WTC11 (cell line): ENCODE measurements around the gene CDKL5. TPM values are rescaled to one million over a fixed set of nuclear protein-coding genes. Genes with fewer than 3 reads are reported as not detected.

Source experiments
- ATAC-seq: fragments of 200-7000 bp; cut with Tn5 transposase; 2 replicates; pipeline ENCODE4 v1.10.0; 2021; ENCODE audit warnings: mild to moderate bottlenecking, moderate library complexity
- CTCF ChIA-PET: fragments of 300-600 bp; sonication (Branson Sonifier 250); formaldehyde crosslinking; loops from one replicate; lab custom pipeline; 2021; ENCODE audit warnings: antibody characterized with exemption; lab: Charles Lee
- POLR2A ChIA-PET: fragments of 350-600 bp; sonication (Branson Sonifier 250); formaldehyde crosslinking; loops from one replicate; lab custom pipeline; 2021; ENCODE audit warnings: antibody characterized with exemption; lab: Charles Lee
- DNase-seq: peaks from one replicate; pipeline ENCODE4 v3.0.0; 2021; ENCODE audit warnings: low spot score
- H3K27ac Mint-ChIP-seq: 2 replicates; pipeline ENCODE4 v1.8.0; 2021; ENCODE audit warnings: mixed read lengths
- H3K27me3 Mint-ChIP-seq: 2 replicates; pipeline ENCODE4 v1.8.0; 2021; ENCODE audit warnings: low read depth, mild to moderate bottlenecking, moderate library complexity, mixed read lengths
- H3K36me3 Mint-ChIP-seq: 2 replicates; pipeline ENCODE4 v1.8.0; 2021; ENCODE audit warnings: mixed read lengths
- H3K4me1 Mint-ChIP-seq: 2 replicates; pipeline ENCODE4 v1.8.0; 2022; ENCODE audit warnings: mixed read lengths
- H3K4me3 Mint-ChIP-seq: 2 replicates; pipeline ENCODE4 v1.8.0; 2021; ENCODE audit warnings: mild to moderate bottlenecking, moderate library complexity, mixed read lengths
- H3K9me3 Mint-ChIP-seq: 2 replicates; pipeline ENCODE4 v1.8.0; 2021; ENCODE audit warnings: mixed read lengths
- AFF4 ChIP-seq: sonication (generic); formaldehyde crosslinking; IDR thresholded peaks from 2 replicates; pipeline ENCODE4 v1.8.1; 2023; ENCODE audit warnings: mild to moderate bottlenecking, missing genetic modification reagents, borderline replicate concordance
- CDX4 ChIP-seq: fragments of 250-450 bp; sonication (Bioruptor Pico); IDR thresholded peaks from 2 replicates; pipeline ENCODE4 v1.9.0; 2021; ENCODE audit warnings: moderate library complexity, mild to moderate bottlenecking, inconsistent platforms, borderline replicate concordance
- CREM ChIP-seq: sonication (generic); formaldehyde crosslinking; IDR thresholded peaks from 2 replicates; pipeline ENCODE4 v1.8.1; 2022; ENCODE audit warnings: mild to moderate bottlenecking, missing genetic modification reagents, moderate library complexity
- ETV6 ChIP-seq: sonication (generic); formaldehyde crosslinking; IDR thresholded peaks from 2 replicates; pipeline ENCODE4 v1.8.1; 2022; ENCODE audit warnings: mild to moderate bottlenecking, missing genetic modification reagents
- FOXP1 ChIP-seq: sonication (generic); formaldehyde crosslinking; IDR thresholded peaks from 2 replicates; pipeline ENCODE4 v1.8.0; 2022; ENCODE audit warnings: missing genetic modification reagents, mild to moderate bottlenecking, moderate library complexity, borderline replicate concordance
- GTF2I ChIP-seq: fragments of 250-450 bp; sonication (Bioruptor Pico); conservative IDR thresholded peaks from 2 replicates; pipeline ENCODE4 v1.4.0; 2021; ENCODE audit warnings: mild to moderate bottlenecking
- HMGXB4 ChIP-seq: sonication (generic); formaldehyde crosslinking; IDR thresholded peaks from 2 replicates; pipeline ENCODE4 v1.8.1; 2023; ENCODE audit warnings: mild to moderate bottlenecking, moderate library complexity, missing genetic modification reagents
- JUN ChIP-seq: sonication (generic); formaldehyde crosslinking; IDR thresholded peaks from 2 replicates; pipeline ENCODE4 v1.8.0; 2023; ENCODE audit warnings: mild to moderate bottlenecking, missing genetic modification reagents
- MAX ChIP-seq: sonication (generic); formaldehyde crosslinking; IDR thresholded peaks from 2 replicates; pipeline ENCODE4 v1.8.0; 2022; ENCODE audit warnings: mild to moderate bottlenecking, missing genetic modification reagents
- NFATC4 ChIP-seq: fragments of 250-450 bp; sonication (Bioruptor Pico); IDR thresholded peaks from 2 replicates; pipeline ENCODE4 v1.9.0; 2021; ENCODE audit warnings: mild to moderate bottlenecking
- NFE2L1 ChIP-seq: sonication (generic); formaldehyde crosslinking; IDR thresholded peaks from 2 replicates; pipeline ENCODE4 v1.8.1; 2023; ENCODE audit warnings: missing genetic modification reagents
- NR1H2 ChIP-seq: sonication (generic); formaldehyde crosslinking; IDR thresholded peaks from 2 replicates; pipeline ENCODE4 v1.9.0; 2021; ENCODE audit warnings: mild to moderate bottlenecking, moderate library complexity, missing genetic modification reagents
- RELA ChIP-seq: sonication (generic); formaldehyde crosslinking; IDR thresholded peaks from 2 replicates; pipeline ENCODE4 v1.8.1; 2022; ENCODE audit warnings: missing genetic modification reagents, mild to moderate bottlenecking, borderline replicate concordance
- RORB ChIP-seq: fragments of 250-450 bp; sonication (Bioruptor Pico); IDR thresholded peaks from 2 replicates; pipeline ENCODE4 v1.9.0; 2021; ENCODE audit warnings: mild to moderate bottlenecking
- SP1 ChIP-seq: sonication (generic); formaldehyde crosslinking; conservative IDR thresholded peaks from 2 replicates; pipeline ENCODE4 v1.8.1; 2022; ENCODE audit warnings: missing genetic modification reagents
- TEAD1 ChIP-seq: sonication (generic); formaldehyde crosslinking; IDR thresholded peaks from 2 replicates; pipeline ENCODE4 v1.8.0; 2022; ENCODE audit warnings: mild to moderate bottlenecking, missing genetic modification reagents
- TEAD4 ChIP-seq: sonication (generic); formaldehyde crosslinking; IDR thresholded peaks from 2 replicates; pipeline ENCODE4 v1.8.0; 2022; ENCODE audit warnings: mild to moderate bottlenecking, missing genetic modification reagents
- USF1 ChIP-seq: sonication (generic); formaldehyde crosslinking; IDR thresholded peaks from 2 replicates; pipeline ENCODE4 v1.8.0; 2022; ENCODE audit warnings: mild to moderate bottlenecking, missing genetic modification reagents
- USF2 ChIP-seq: sonication (generic); formaldehyde crosslinking; IDR thresholded peaks from 2 replicates; pipeline ENCODE4 v1.8.1; 2023; ENCODE audit warnings: mild to moderate bottlenecking, missing genetic modification reagents, moderate library complexity
- ZNF423 ChIP-seq: fragments of 250-450 bp; sonication (Bioruptor Pico); IDR thresholded peaks from 2 replicates; pipeline ENCODE4 v2.1.2; 2022; ENCODE audit warnings: mild to moderate bottlenecking, moderate library complexity
- total RNA-seq: library from RNA; stranded (reverse); gene quantifications from 3 replicates; pipeline ENCODE4 v1.2.3, GENCODE V29; 2021

CDKL5 gene
- total RNA-seq, 1 experiment from 2014 or later = 13.6 TPM

GRCh38 chrX:18674417-18674787 lies 249.0 kb downstream of the CDKL5 start:
- peak overlapping the region; percentile 70 for H3K4me3 Mint-ChIP-seq
- H3K9me3 Mint-ChIP-seq = no peaks in the 10 kb centered on the region
- peaks cover 11% of the 10 kb centered on the region for H3K4me1 Mint-ChIP-seq
- 0 out of 2 replicates have a peak overlapping the region, but pooled peaks have one; percentile 11 for H3K27ac Mint-ChIP-seq
- ChIA-PET CTCF (no interaction called here), POLR2A (no interaction called here)
- DNase-seq = peak; percentile 58
- ATAC-seq = peak; percentile 76
- H3K27me3 Mint-ChIP-seq = no peaks in the 10 kb centered on the region
- TF ChIP-seq CDX4 (CRISPR knock-in tag) = no peak
- TF ChIP-seq ETV6 (CRISPR knock-in tag) = no peak
- no peak for TF ChIP-seq JUN (CRISPR knock-in tag)
- TF ChIP-seq HMGXB4 (CRISPR knock-in tag) = no peak
- TF ChIP-seq NFATC4 (CRISPR knock-in tag) = no peak
- TF ChIP-seq ZNF423 = no peak
- H3K36me3 Mint-ChIP-seq = no peaks in the 10 kb centered on the region

GRCh38 chrX:18674788-18675735 lies 249.7 kb downstream of the CDKL5 start:
- DNase-seq (peak; percentile 67), ATAC-seq (peak; percentile 75)
- H3K4me3 Mint-ChIP-seq = peak overlapping the region; percentile 70
- TF ChIP-seq TEAD4 (CRISPR knock-in tag) (no peak), FOXP1 (CRISPR knock-in tag) (0 out of 2 replicates have a peak, but pooled peaks have one; percentile 6), CREM (CRISPR knock-in tag) (no peak), SP1 (CRISPR knock-in tag) (peak; percentile 59; the same call in 1 of the 2 replicates), RELA (no peak), USF1 (CRISPR knock-in tag) (0 out of 2 replicates have a peak, but pooled peaks have one; percentile 12), TEAD1 (CRISPR knock-in tag) (0 out of 2 replicates have a peak, but pooled peaks have one; percentile 41), MAX (CRISPR knock-in tag) (0 out of 2 replicates have a peak, but pooled peaks have one; percentile 34), AFF4 (CRISPR knock-in tag) (no peak), HMGXB4 (CRISPR knock-in tag) (peak; percentile 62; the same call in 1 of the 2 replicates), GTF2I (CRISPR knock-in tag) (peak; percentile 71; the same call in 1 of the 2 replicates), NR1H2 (no peak), NFE2L1 (CRISPR knock-in tag) (no peak), RORB (CRISPR knock-in tag) (no peak), USF2 (CRISPR knock-in tag) (0 out of 2 replicates have a peak, but pooled peaks have one; percentile 36)
- CTCF ChIA-PET = interaction anchor here (0.8 to 1.7 kb wide), 7 partner anchors 8 to 288 kb away, joined by 3 to 10 read pairs (median 4); partner anchors contain the start of gene CDKL5
- no peak overlapping the region for H3K27ac Mint-ChIP-seq
- H3K36me3 Mint-ChIP-seq = no peaks in the 10 kb centered on the region
- POLR2A ChIA-PET = no interaction called here
- no peaks in the 10 kb centered on the region for H3K9me3 Mint-ChIP-seq
- H3K4me1 Mint-ChIP-seq = peaks cover 11% of the 10 kb centered on the region
- H3K27me3 Mint-ChIP-seq = no peaks in the 10 kb centered on the region
